Fibroblast of lung (primary cell): Measurements from ENCODE around the gene DNAH8. TPM values are rescaled to one million over a fixed set of nuclear protein-coding genes. Genes with fewer than 3 reads are reported as not detected.

Experiments used
- DNase-seq, 2 donors: peaks; one replicate each; pipeline versions ENCODE4 v3.0.0 to v3.0.0-alpha.2; 2010; ENCODE audit warnings: low read depth in 2 of 2
- H2AFZ ChIP-seq: 2 replicates; pipeline ENCODE4 v1.5.1; 2012; ENCODE audit warnings: low read length, control low read depth, inconsistent platforms
- H3K27ac ChIP-seq: 2 replicates; pipeline ENCODE4 v1.5.1; 2011; ENCODE audit warnings: low read length, control low read depth; ENCODE audit not compliant: insufficient read depth
- H3K27me3 ChIP-seq: 2 replicates; pipeline ENCODE4 v1.5.1; 2011; ENCODE audit warnings: mild to moderate bottlenecking, low read length; ENCODE audit not compliant: control insufficient read depth, insufficient read depth
- H3K36me3 ChIP-seq: 2 replicates; pipeline ENCODE4 v1.5.1; 2011; ENCODE audit warnings: low read length; ENCODE audit not compliant: control insufficient read depth, insufficient read depth
- H3K4me1 ChIP-seq: 2 replicates; pipeline ENCODE4 v1.5.1; 2011; ENCODE audit warnings: low read length; ENCODE audit not compliant: control insufficient read depth, insufficient read depth; ENCODE audit errors: extremely low read depth
- H3K4me2 ChIP-seq: 2 replicates; pipeline ENCODE4 v1.5.1; 2011; ENCODE audit warnings: low read length, control low read depth; ENCODE audit not compliant: insufficient read depth; ENCODE audit errors: extremely low read depth
- H3K4me3 ChIP-seq, 4 experiments: fragments of 200-600 bp in 1 of 4; sonication (generic) in 1 of 4; replicated peaks in 1 of 4; 2 replicates each; pipeline ENCODE4 v1.5.1; 2011 to 2016; ENCODE audit warnings: low read length in 4 of 4, low read depth in 3 of 4, mild to moderate bottlenecking in 3 of 4, control low read depth in 2 of 4, inconsistent platforms in 1 of 4, mixed read lengths in 1 of 4; ENCODE audit not compliant: insufficient read depth in 1 of 4; ENCODE audit errors: control extremely low read depth in 1 of 4
- H3K79me2 ChIP-seq: 2 replicates; pipeline ENCODE4 v1.5.1; 2012; ENCODE audit warnings: mild to moderate bottlenecking, low read length, inconsistent platforms; ENCODE audit not compliant: control insufficient read depth, insufficient read depth
- H3K9ac ChIP-seq: 2 replicates; pipeline ENCODE4 v1.5.1; 2011; ENCODE audit warnings: mild to moderate bottlenecking, low read length, control low read depth; ENCODE audit not compliant: insufficient read depth
- H3K9me3 ChIP-seq: 2 replicates; pipeline ENCODE4 v1.5.1; 2012; ENCODE audit warnings: low read depth, low read length; ENCODE audit not compliant: control insufficient read depth, insufficient read depth
- H4K20me1 ChIP-seq: 2 replicates; pipeline ENCODE4 v1.5.1; 2011; ENCODE audit warnings: low read length; ENCODE audit not compliant: control insufficient read depth, insufficient read depth; ENCODE audit errors: extremely low read depth
- EZH2 ChIP-seq: IDR thresholded peaks from 2 replicates; pipeline ENCODE4 v1.5.1; 2012; ENCODE audit warnings: low read length, control low read depth, mild to moderate bottlenecking; ENCODE audit errors: missing control alignments
- polyA plus RNA-seq, 2 donors: library from polyadenylated mRNA; depleted of rRNA in 1 of 2; stranded (reverse) in 1 of 2; unstranded in 1 of 2; fragments of >200 nt; gene quantifications; 2 replicates each; pipeline ENCODE4 v1.2.1, GENCODE V29; 2011 to 2012; ENCODE audit warnings: missing spikeins in 1 of 2
- total RNA-seq: library from RNA; depleted of rRNA; stranded (reverse); fragments of >200 nt; gene quantifications from 2 replicates; pipeline ENCODE4 v1.2.1, GENCODE V29; 2014
- TF ChIP-seq, protein P1 (sequence below), 2 donors: IDR thresholded peaks in 1 of 2; conservative IDR thresholded peaks in 1 of 2; 1 replicate in 1 of 2; 2 replicates in 1 of 2; pipeline ENCODE4 v1.5.1; 2011 to 2012; ENCODE audit warnings: low read length in 2 of 2, control low read depth in 1 of 2, inconsistent platforms in 1 of 2, low read depth in 1 of 2, mild to moderate bottlenecking in 1 of 2

Gene DNAH8
- total and polyA plus RNA-seq, 2 donors (not counting 1 experiment from before 2014, with no cell fraction given): under 0.01 TPM; not detected in 1

DNA sequence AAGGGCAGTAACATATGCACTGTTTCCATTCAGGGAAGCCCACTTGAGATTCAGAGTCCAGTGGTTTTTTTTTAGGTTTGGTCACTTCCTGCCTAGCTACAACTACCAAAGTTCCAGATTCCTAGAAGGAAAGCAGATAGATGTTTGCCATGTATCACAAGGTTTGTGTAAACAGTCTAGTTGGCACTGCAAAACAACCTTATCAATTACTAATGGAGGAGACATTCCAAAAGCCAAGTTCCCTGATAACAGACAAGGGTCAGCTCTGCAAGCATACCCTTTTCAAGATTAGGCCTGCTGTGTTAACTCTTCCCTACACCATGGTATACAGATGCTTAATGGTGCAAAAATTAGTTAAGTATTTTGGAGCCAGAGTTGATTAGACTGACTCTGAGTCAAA is 192.2 kb downstream of the DNAH8 start:
- H3K9ac ChIP-seq: no peak overlapping the region
- H3K4me2 ChIP-seq: no peak overlapping the region
- no peaks in the 10 kb centered on the region for H3K9me3 ChIP-seq
- no peak overlapping the region for H2AFZ ChIP-seq
- H3K79me2 ChIP-seq: no peaks in the 10 kb centered on the region
- no peaks in the 10 kb centered on the region for H4K20me1 ChIP-seq
- no peaks in the 10 kb centered on the region for H3K4me1 ChIP-seq
- no peak overlapping the region for H3K27ac ChIP-seq
- DNase-seq: no peak
- H3K27me3 ChIP-seq: no peaks in the 10 kb centered on the region
- H3K36me3 ChIP-seq: no peaks in the 10 kb centered on the region
- no peak overlapping the region for H3K4me3 ChIP-seq
- no peak for TF ChIP-seq EZH2
- TF ChIP-seq, protein P1, sequence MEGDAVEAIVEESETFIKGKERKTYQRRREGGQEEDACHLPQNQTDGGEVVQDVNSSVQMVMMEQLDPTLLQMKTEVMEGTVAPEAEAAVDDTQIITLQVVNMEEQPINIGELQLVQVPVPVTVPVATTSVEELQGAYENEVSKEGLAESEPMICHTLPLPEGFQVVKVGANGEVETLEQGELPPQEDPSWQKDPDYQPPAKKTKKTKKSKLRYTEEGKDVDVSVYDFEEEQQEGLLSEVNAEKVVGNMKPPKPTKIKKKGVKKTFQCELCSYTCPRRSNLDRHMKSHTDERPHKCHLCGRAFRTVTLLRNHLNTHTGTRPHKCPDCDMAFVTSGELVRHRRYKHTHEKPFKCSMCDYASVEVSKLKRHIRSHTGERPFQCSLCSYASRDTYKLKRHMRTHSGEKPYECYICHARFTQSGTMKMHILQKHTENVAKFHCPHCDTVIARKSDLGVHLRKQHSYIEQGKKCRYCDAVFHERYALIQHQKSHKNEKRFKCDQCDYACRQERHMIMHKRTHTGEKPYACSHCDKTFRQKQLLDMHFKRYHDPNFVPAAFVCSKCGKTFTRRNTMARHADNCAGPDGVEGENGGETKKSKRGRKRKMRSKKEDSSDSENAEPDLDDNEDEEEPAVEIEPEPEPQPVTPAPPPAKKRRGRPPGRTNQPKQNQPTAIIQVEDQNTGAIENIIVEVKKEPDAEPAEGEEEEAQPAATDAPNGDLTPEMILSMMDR (conservative IDR thresholded peaks at IDR 0.05 in 1 of 2, IDR thresholded peaks at IDR 0.05 in 1 of 2; ENCODE audit: low read depth in 1 of 2, low read length in 2 of 2): no peak

DNA sequence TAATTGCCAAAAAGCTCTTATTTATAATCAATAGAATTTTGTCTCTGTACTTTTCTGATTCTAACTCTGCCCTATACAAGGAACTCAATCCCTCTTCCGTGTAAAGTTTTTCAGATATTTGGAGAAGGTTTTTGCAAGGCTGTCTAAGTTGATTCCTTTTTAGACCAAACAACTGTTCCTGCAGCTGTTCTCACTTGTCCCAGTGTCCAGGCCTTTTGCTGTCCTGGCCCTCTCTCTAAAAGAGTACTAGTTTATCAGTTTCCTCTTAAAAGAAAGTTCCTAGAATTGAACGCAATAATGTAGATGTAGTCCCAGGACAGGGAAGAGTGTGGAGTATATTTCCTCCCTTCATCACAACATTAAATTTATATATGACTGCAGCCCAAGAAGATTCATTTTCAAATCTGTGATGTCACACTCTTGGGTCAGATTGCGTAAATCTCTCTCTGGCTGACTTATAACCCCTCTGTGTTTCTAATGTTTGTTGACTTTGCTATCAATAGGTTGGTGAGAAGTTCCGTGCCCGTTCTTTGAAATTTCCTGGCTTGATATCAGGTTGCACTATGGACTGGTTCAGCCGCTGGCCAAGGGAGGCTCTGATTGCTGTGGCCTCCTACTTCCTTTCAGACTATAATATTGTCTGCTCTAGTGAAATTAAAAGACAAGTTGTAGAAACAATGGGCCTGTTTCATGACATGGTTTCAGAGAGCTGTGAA is 194.1 kb downstream of the DNAH8 start:
- H3K36me3 ChIP-seq: no peaks in the 10 kb centered on the region
- peak in 1 of 2 donors; percentile 1 for DNase-seq
- no peak overlapping the region for H3K9ac ChIP-seq
- no peaks in the 10 kb centered on the region for H3K79me2 ChIP-seq
- no peak overlapping the region for H3K27ac ChIP-seq
- no peaks in the 10 kb centered on the region for H3K4me1 ChIP-seq
- no peaks in the 10 kb centered on the region for H4K20me1 ChIP-seq
- TF ChIP-seq, protein P1 (conservative IDR thresholded peaks at IDR 0.05 in 1 of 2, IDR thresholded peaks at IDR 0.05 in 1 of 2; ENCODE audit: low read depth in 1 of 2, low read length in 2 of 2): no peak
- TF ChIP-seq EZH2: no peak
- H3K9me3 ChIP-seq: no peaks in the 10 kb centered on the region
- H2AFZ ChIP-seq: no peak overlapping the region
- H3K4me2 ChIP-seq: no peak overlapping the region
- no peaks in the 10 kb centered on the region for H3K27me3 ChIP-seq
- no peak overlapping the region for H3K4me3 ChIP-seq

DNA sequence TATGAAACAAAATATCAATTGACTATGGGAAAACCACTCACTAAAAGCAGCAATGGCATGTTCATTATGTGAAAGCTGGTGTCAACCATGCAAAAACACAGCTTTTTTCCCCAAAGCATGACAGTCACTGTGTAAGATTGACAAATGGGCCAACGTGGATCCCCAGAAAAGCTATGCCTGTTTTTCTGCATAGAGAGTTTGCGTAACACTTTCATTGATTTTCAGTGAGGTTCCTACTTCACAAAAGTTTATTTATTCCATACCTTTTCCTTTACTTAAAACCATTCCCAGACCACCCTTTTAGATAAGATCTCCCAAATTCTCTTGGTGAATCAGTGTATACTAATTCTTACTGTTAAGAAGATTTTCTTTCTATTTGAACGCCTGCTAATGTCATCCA is 195.1 kb downstream of the DNAH8 start:
- no peaks in the 10 kb centered on the region for H3K36me3 ChIP-seq
- no peak for DNase-seq
- no peaks in the 10 kb centered on the region for H3K4me1 ChIP-seq
- no peaks in the 10 kb centered on the region for H3K27me3 ChIP-seq
- no peak overlapping the region for H3K27ac ChIP-seq
- H3K9me3 ChIP-seq: no peaks in the 10 kb centered on the region
- no peak overlapping the region for H3K9ac ChIP-seq
- no peak overlapping the region for H3K4me3 ChIP-seq
- no peak overlapping the region for H3K4me2 ChIP-seq
- no peak overlapping the region for H2AFZ ChIP-seq
- TF ChIP-seq, protein P1 (conservative IDR thresholded peaks at IDR 0.05 in 1 of 2, IDR thresholded peaks at IDR 0.05 in 1 of 2; ENCODE audit: low read depth in 1 of 2, low read length in 2 of 2): no peak
- TF ChIP-seq EZH2: no peak
- no peaks in the 10 kb centered on the region for H3K79me2 ChIP-seq
- H4K20me1 ChIP-seq: no peaks in the 10 kb centered on the region
